ENCODE data around the gene FAN1. TPM values are rescaled to one million over a fixed set of nuclear protein-coding genes. Genes with fewer than 3 reads are reported as not detected.
"Not testable (repeated sequence)": the region's sequence is repeated elsewhere in the genome, so short reads cannot be mapped to it uniquely, and the experiment has no call there.

FAN1 gene
- total and polyA plus RNA-seq, 2 donors (not counting 1 experiment from before 2014, with no cell fraction given) = 8.9 to 25.1 TPM

DNA sequence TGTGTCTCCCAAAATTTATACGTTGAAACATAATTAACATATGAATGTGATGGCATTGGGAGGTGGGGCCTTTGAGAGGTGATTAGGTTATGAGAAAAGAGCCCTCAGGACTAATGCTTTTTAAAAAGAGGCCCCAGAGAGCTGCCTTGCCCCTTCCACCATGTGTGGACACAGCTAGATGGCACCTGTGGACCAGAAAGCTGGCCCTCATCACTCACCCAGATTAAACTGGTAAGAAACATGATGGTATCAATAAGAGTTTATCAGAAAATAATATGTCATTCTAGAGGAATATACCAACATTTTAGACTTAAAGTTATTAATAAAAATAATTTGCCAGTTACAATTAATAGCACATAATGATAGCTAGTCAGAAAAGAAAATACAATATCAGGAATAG, 25.2 kb upstream of the FAN1 start:
- Histone ChIP-seq H4K20me1 (ENCODE audit: control insufficient read depth, extremely low read depth, insufficient read depth, low read length) (no peaks in the 10 kb centered on the region), H3K9me3 (ENCODE audit: control insufficient read depth, insufficient read depth, low read depth, low read length) (no peaks in the 10 kb centered on the region), H3K4me3 (replicated peaks in 1 of 4; ENCODE audit: control extremely low read depth in 1 of 4, insufficient read depth in 1 of 4, low read depth in 3 of 4, low read length in 4 of 4) (no peak overlapping the region), H3K27ac (ENCODE audit: insufficient read depth, low read length) (no peak overlapping the region), H3K4me1 (ENCODE audit: control insufficient read depth, extremely low read depth, insufficient read depth, low read length) (no peaks in the 10 kb centered on the region), H3K36me3 (ENCODE audit: control insufficient read depth, insufficient read depth, low read length) (no peaks in the 10 kb centered on the region), H3K9ac (ENCODE audit: insufficient read depth, low read length) (no peak overlapping the region), H3K27me3 (ENCODE audit: control insufficient read depth, insufficient read depth, low read length) (no peaks in the 10 kb centered on the region), H2AFZ (ENCODE audit: low read length) (no peak overlapping the region), H3K79me2 (ENCODE audit: control insufficient read depth, insufficient read depth, low read length) (no peaks in the 10 kb centered on the region), H3K4me2 (ENCODE audit: extremely low read depth, insufficient read depth, low read length) (no peak overlapping the region)
- TF ChIP-seq CTCF (conservative IDR thresholded peaks at IDR 0.05 in 1 of 2, IDR thresholded peaks at IDR 0.05 in 1 of 2; ENCODE audit: low read depth in 1 of 2, low read length in 2 of 2) = no peak
- TF ChIP-seq EZH2 (IDR thresholded peaks at IDR 0.05; ENCODE audit: low read length, missing control alignments) = no peak
- no peak for DNase-seq (ENCODE audit: low read depth in 2 of 2)

GRCh38 chr15:30882849-30883433, 20.8 kb upstream of the FAN1 start:
- H3K36me3 ChIP-seq (ENCODE audit: control insufficient read depth, insufficient read depth, low read length) = no peaks in the 10 kb centered on the region
- H3K27ac ChIP-seq (ENCODE audit: insufficient read depth, low read length) = no peak overlapping the region
- no peak for TF ChIP-seq EZH2 (IDR thresholded peaks at IDR 0.05; ENCODE audit: low read length, missing control alignments)
- H3K9me3 ChIP-seq (ENCODE audit: control insufficient read depth, insufficient read depth, low read depth, low read length) = no peaks in the 10 kb centered on the region
- H3K4me2 ChIP-seq (ENCODE audit: extremely low read depth, insufficient read depth, low read length) = no peak overlapping the region
- no peak for DNase-seq (ENCODE audit: low read depth in 2 of 2)
- H4K20me1 ChIP-seq (ENCODE audit: control insufficient read depth, extremely low read depth, insufficient read depth, low read length) = no peaks in the 10 kb centered on the region
- H3K9ac ChIP-seq (ENCODE audit: insufficient read depth, low read length) = no peak overlapping the region
- no peaks in the 10 kb centered on the region for H3K79me2 ChIP-seq (ENCODE audit: control insufficient read depth, insufficient read depth, low read length)
- H3K4me1 ChIP-seq (ENCODE audit: control insufficient read depth, extremely low read depth, insufficient read depth, low read length) = no peaks in the 10 kb centered on the region
- no peak overlapping the region for H3K4me3 ChIP-seq (replicated peaks in 1 of 4; ENCODE audit: control extremely low read depth in 1 of 4, insufficient read depth in 1 of 4, low read depth in 3 of 4, low read length in 4 of 4)
- no peak overlapping the region for H2AFZ ChIP-seq (ENCODE audit: low read length)
- H3K27me3 ChIP-seq (ENCODE audit: control insufficient read depth, insufficient read depth, low read length) = no peaks in the 10 kb centered on the region

- not testable (repeated sequence) for H3K9ac ChIP-seq (ENCODE audit: insufficient read depth, low read length); H3K27ac ChIP-seq (ENCODE audit: insufficient read depth, low read length); H3K4me2 ChIP-seq (ENCODE audit: extremely low read depth, insufficient read depth, low read length); H4K20me1 ChIP-seq (ENCODE audit: control insufficient read depth, extremely low read depth, insufficient read depth, low read length); H3K79me2 ChIP-seq (ENCODE audit: control insufficient read depth, insufficient read depth, low read length); H2AFZ ChIP-seq (ENCODE audit: low read length); H3K9me3 ChIP-seq (ENCODE audit: control insufficient read depth, insufficient read depth, low read depth, low read length); H3K36me3 ChIP-seq (ENCODE audit: control insufficient read depth, insufficient read depth, low read length); H3K4me3 ChIP-seq (replicated peaks in 1 of 4; ENCODE audit: control extremely low read depth in 1 of 4, insufficient read depth in 1 of 4, low read depth in 3 of 4, low read length in 4 of 4); H3K27me3 ChIP-seq (ENCODE audit: control insufficient read depth, insufficient read depth, low read length); DNase-seq (ENCODE audit: low read depth in 2 of 2); H3K4me1 ChIP-seq (ENCODE audit: control insufficient read depth, extremely low read depth, insufficient read depth, low read length)
These were observed 20.0 kb upstream of the FAN1 start for GRCh38 chr15:30883666-30884065.

DNA sequence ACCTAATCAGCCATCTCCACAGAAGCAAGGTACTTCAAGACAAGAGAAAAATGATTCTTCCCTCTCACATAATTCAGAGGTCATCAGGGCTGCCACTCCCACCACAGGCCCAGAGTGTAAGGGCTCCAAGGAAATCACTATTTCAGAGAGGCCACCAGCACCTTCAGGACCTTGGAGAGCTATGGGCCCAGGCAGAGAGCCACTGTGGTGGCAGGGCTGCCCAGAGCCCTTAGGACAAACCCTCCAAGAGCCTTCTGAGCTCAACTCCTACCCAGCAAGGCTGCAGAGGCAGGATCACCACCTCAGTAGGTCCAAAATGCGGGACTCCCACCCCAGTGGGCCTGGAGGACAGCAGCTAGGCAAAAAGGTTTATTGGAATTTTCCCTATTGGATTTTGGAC, 17.9 kb upstream of the FAN1 start:
- peak; percentile 1 to 13 for DNase-seq (ENCODE audit: low read depth in 2 of 2)
- no peak overlapping the region for H3K9ac ChIP-seq (ENCODE audit: insufficient read depth, low read length)

More for the DNA sequence above, 17.9 kb upstream of the FAN1 start:
- no peak overlapping the region for H2AFZ ChIP-seq (ENCODE audit: low read length)
- no peak overlapping the region for H3K27ac ChIP-seq (ENCODE audit: insufficient read depth, low read length)
- no peak for TF ChIP-seq EZH2 (IDR thresholded peaks at IDR 0.05; ENCODE audit: low read length, missing control alignments)
- TF ChIP-seq CTCF (conservative IDR thresholded peaks at IDR 0.05 in 1 of 2, IDR thresholded peaks at IDR 0.05 in 1 of 2; ENCODE audit: low read depth in 1 of 2, low read length in 2 of 2) = no peak
- no peak overlapping the region for H3K4me3 ChIP-seq (replicated peaks in 1 of 4; ENCODE audit: control extremely low read depth in 1 of 4, insufficient read depth in 1 of 4, low read depth in 3 of 4, low read length in 4 of 4)
- H3K36me3 ChIP-seq (ENCODE audit: control insufficient read depth, insufficient read depth, low read length) = no peaks in the 10 kb centered on the region
- no peaks in the 10 kb centered on the region for H4K20me1 ChIP-seq (ENCODE audit: control insufficient read depth, extremely low read depth, insufficient read depth, low read length)
- no peaks in the 10 kb centered on the region for H3K9me3 ChIP-seq (ENCODE audit: control insufficient read depth, insufficient read depth, low read depth, low read length)
- H3K4me1 ChIP-seq (ENCODE audit: control insufficient read depth, extremely low read depth, insufficient read depth, low read length) = no peaks in the 10 kb centered on the region
- H3K79me2 ChIP-seq (ENCODE audit: control insufficient read depth, insufficient read depth, low read length) = no peaks in the 10 kb centered on the region
- H3K27me3 ChIP-seq (ENCODE audit: control insufficient read depth, insufficient read depth, low read length) = no peaks in the 10 kb centered on the region
- no peak overlapping the region for H3K4me2 ChIP-seq (ENCODE audit: extremely low read depth, insufficient read depth, low read length)

Data from fibroblast of lung (primary cell).